ENCODE measurements around the gene PAN2. TPM values are rescaled to one million over a fixed set of nuclear protein-coding genes. Genes with fewer than 3 reads are reported as not detected.

Gene PAN2
- total and polyA plus RNA-seq, 10 of the 15 experiments (the other 5 are each of a cell fraction or from before 2014, with no cell fraction given): 14.4 to 61.8 (median 34.9) TPM

GRCh38 chr12:56336361-56337167 is 2.8 kb upstream of the PAN2 start (continued):
- TF ChIP-seq POU2F2 (IDR thresholded peaks at IDR 0.05; ENCODE audit: borderline replicate concordance, low read depth, low read length) (peak; percentile 93; the same call in 2 of the 3 replicates), IKZF1 (conservative IDR thresholded peaks at IDR 0.05) (peak; percentile 76), HDAC6 (IDR thresholded peaks at IDR 0.05; ENCODE audit: unreplicated experiment) (no peak), PAX5 (IDR thresholded peaks at IDR 0.05; ENCODE audit: borderline replicate concordance, low read depth, low read length) (no peak), IRF4 (IDR thresholded peaks at IDR 0.05; ENCODE audit: low read depth, low read length) (0 out of 2 replicates have a peak, but pooled peaks have one; percentile 29), LARP7 (IDR thresholded peaks at IDR 0.05) (no peak), JUNB (IDR thresholded peaks at IDR 0.05) (no peak), ZBTB40 (IDR thresholded peaks at IDR 0.05; ENCODE audit: borderline replicate concordance) (no peak), TCF3 (IDR thresholded peaks at IDR 0.05; ENCODE audit: borderline replicate concordance, insufficient read depth, low read depth, low read length) (no peak), RELB (IDR thresholded peaks at IDR 0.05; ENCODE audit: low read depth) (0 out of 2 replicates have a peak, but pooled peaks have one; percentile 24), SP1 (IDR thresholded peaks at IDR 0.05; ENCODE audit: low read depth, low read length) (no peak), KAT2A (conservative IDR thresholded peaks at IDR 0.05; ENCODE audit: control insufficient read depth, low read depth, low read length) (no peak), NR2F1 (conservative IDR thresholded peaks at IDR 0.05) (no peak), MTA3 (IDR thresholded peaks at IDR 0.05; ENCODE audit: borderline replicate concordance, low read length) (no peak), ZNF622 (IDR thresholded peaks at IDR 0.05) (no peak), SMARCA5 (IDR thresholded peaks at IDR 0.05) (no peak), HSF1 (IDR thresholded peaks at IDR 0.05; ENCODE audit: low read depth, low read length) (no peak), ZNF24 (IDR thresholded peaks at IDR 0.05) (no peak)
- TF ChIP-seq, protein P1, sequence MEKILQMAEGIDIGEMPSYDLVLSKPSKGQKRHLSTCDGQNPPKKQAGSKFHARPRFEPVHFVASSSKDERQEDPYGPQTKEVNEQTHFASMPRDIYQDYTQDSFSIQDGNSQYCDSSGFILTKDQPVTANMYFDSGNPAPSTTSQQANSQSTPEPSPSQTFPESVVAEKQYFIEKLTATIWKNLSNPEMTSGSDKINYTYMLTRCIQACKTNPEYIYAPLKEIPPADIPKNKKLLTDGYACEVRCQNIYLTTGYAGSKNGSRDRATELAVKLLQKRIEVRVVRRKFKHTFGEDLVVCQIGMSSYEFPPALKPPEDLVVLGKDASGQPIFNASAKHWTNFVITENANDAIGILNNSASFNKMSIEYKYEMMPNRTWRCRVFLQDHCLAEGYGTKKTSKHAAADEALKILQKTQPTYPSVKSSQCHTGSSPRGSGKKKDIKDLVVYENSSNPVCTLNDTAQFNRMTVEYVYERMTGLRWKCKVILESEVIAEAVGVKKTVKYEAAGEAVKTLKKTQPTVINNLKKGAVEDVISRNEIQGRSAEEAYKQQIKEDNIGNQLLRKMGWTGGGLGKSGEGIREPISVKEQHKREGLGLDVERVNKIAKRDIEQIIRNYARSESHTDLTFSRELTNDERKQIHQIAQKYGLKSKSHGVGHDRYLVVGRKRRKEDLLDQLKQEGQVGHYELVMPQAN (conservative IDR thresholded peaks at IDR 0.05): no peak
